ENCODE measurements around the gene BLACAT1. TPM values are rescaled to one million over a fixed set of nuclear protein-coding genes. Genes with fewer than 3 reads are reported as not detected.

BLACAT1 gene
- total and polyA plus RNA-seq, 10 donors = 0.02 to 0.51 (median 0.24) TPM; not detected in 4

GRCh38 chr1:205470131-205470530, 14.3 kb upstream of the BLACAT1 start:
- H3K36me3 ChIP-seq = no peaks in the 10 kb centered on the region
- H3K27me3 ChIP-seq (replicated peaks in 1 of 7) = peaks cover 0 to 68% (median 10%) of the 10 kb centered on the region in 7 donors
- intact Hi-C loops (cut with DNase I; ENCODE audit: low total_unique reads) = no loop called here
- 83 to 88% (median 86%) methylated on average over 6 of the region's 6 CpGs for WGBS, 5 donors
- no peak overlapping the region for H3K4me3 ChIP-seq
- no peak for DNase-seq
- H3K9me3 ChIP-seq = peaks cover 0 to 9% (median 7%) of the 10 kb centered on the region in 8 donors
- H3K4me1 ChIP-seq = no peaks in the 10 kb centered on the region
- TF ChIP-seq POLR2A (IDR thresholded peaks at IDR 0.05) (no peak), CTCF (IDR thresholded peaks at IDR 0.05 in 8 of 11, conservative IDR thresholded peaks at IDR 0.05 in 3 of 11) (no peak), POLR2AphosphoS5 (IDR thresholded peaks at IDR 0.05) (no peak)
- H3K27ac ChIP-seq = no peak overlapping the region

GRCh38 chr1:205466595-205467220, 10.9 kb upstream of the BLACAT1 start:
- Histone ChIP-seq H3K27ac (no peak overlapping the region), H3K27me3 (replicated peaks in 1 of 7) (peaks cover 0 to 52% (median 3%) of the 10 kb centered on the region in 7 donors), H3K4me3 (no peak overlapping the region), H3K9me3 (no peaks in the 10 kb centered on the region), H3K4me1 (no peaks in the 10 kb centered on the region), H3K36me3 (no peaks in the 10 kb centered on the region)
- TF ChIP-seq POLR2A (IDR thresholded peaks at IDR 0.05) = no peak
- no peak for TF ChIP-seq CTCF (IDR thresholded peaks at IDR 0.05 in 8 of 11, conservative IDR thresholded peaks at IDR 0.05 in 3 of 11)
- no peak for TF ChIP-seq POLR2AphosphoS5 (IDR thresholded peaks at IDR 0.05)
- WGBS, 5 donors = 50 to 62% (median 58%) methylated on average over 7 of the region's 7 CpGs
- intact Hi-C loops (cut with DNase I; ENCODE audit: low total_unique reads) = no loop called here
- DNase-seq = no peak

GRCh38 chr1:205465392-205465791, 9.5 kb upstream of the BLACAT1 start:
- no peaks in the 10 kb centered on the region for H3K36me3 ChIP-seq
- H3K27me3 ChIP-seq (replicated peaks in 1 of 7) = peaks cover 0 to 53% (median 3%) of the 10 kb centered on the region in 7 donors
- H3K27ac ChIP-seq = no peak overlapping the region
- TF ChIP-seq POLR2A (IDR thresholded peaks at IDR 0.05) (no peak), POLR2AphosphoS5 (IDR thresholded peaks at IDR 0.05) (no peak), CTCF (IDR thresholded peaks at IDR 0.05 in 8 of 11, conservative IDR thresholded peaks at IDR 0.05 in 3 of 11) (no peak)
- H3K4me3 ChIP-seq = no peak overlapping the region
- H3K9me3 ChIP-seq = no peaks in the 10 kb centered on the region
- 20 to 75% (median 56%) methylated on average over 2 of the region's 2 CpGs for whole genome bisulfite sequencing, 5 donors
- intact Hi-C loops (cut with DNase I; ENCODE audit: low total_unique reads) = no loop called here
- DNase-seq = no peak
- H3K4me1 ChIP-seq = no peaks in the 10 kb centered on the region

GRCh38 chr1:205458777-205459566, 3.1 kb upstream of the BLACAT1 start:
- intact Hi-C loops (cut with DNase I; ENCODE audit: low total_unique reads) = no loop called here
- no peak for DNase-seq
- H3K4me1 ChIP-seq = peaks cover 16 to 31% (median 24%) of the 10 kb centered on the region in 6 donors
- H3K36me3 ChIP-seq = no peaks in the 10 kb centered on the region
- no peak for TF ChIP-seq POLR2A (IDR thresholded peaks at IDR 0.05)
- TF ChIP-seq CTCF (IDR thresholded peaks at IDR 0.05 in 8 of 11, conservative IDR thresholded peaks at IDR 0.05 in 3 of 11) = no peak
- no peak for TF ChIP-seq POLR2AphosphoS5 (IDR thresholded peaks at IDR 0.05)
- H3K27ac ChIP-seq = no peak overlapping the region
- WGBS, 5 donors = 49 to 61% (median 56%) methylated on average over 6 of the region's 6 CpGs
- H3K27me3 ChIP-seq (replicated peaks in 1 of 7) = peaks cover 3 to 80% (median 55%) of the 10 kb centered on the region in 7 donors
- no peaks in the 10 kb centered on the region for H3K9me3 ChIP-seq
- H3K4me3 ChIP-seq = no peak overlapping the region

All from spleen (tissue), 11 donors.